ENCODE data around the gene MALRD1. TPM values are rescaled to one million over a fixed set of nuclear protein-coding genes. Genes with fewer than 3 reads are reported as not detected.

Gene MALRD1
- total RNA-seq, 4 donors from 2014 or later: 0.75 to 2.4 (median 0.82) TPM; not detected in 1

DNA sequence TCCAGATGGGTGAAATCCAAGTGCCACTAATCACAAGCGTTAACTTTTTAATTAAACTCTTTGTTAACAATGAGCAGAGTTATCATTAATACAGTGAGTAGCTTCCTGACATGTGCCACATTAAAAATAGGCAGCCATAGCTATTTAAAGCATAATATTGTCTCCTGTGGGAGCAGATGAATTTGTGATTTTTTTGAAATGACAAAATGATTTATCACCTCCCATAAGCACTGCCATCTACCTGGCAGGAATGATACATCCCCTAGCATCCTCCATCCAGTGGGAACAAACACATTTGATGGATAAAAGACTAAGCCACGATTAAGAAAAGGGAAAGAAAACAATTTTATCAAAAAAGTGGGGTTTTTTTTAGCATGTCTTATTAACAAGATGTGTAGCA lies 605.3 kb downstream of the MALRD1 start:
- in situ Hi-C loops (cut with MboI; ENCODE audit: low pct_ligation_motif_present in 1 of 4, low pct_unique_long_range_greater_than_20kb in 1 of 4, low sequenced_read_pairs in 3 of 4): no loop called here
- Histone ChIP-seq H3K36me3 (no peaks in the 10 kb centered on the region), H3K27me3 (no peaks in the 10 kb centered on the region), H3K9me3 (no peaks in the 10 kb centered on the region), H3K4me3 (no peak overlapping the region), H3K27ac (no peak overlapping the region), H3K4me1 (peaks cover 0 to 3% (median 1%) of the 10 kb centered on the region in 4 donors)
- intact Hi-C loops (cut with DNase I; ENCODE audit: low total_unique reads): no loop called here
- TF ChIP-seq CTCF (IDR thresholded peaks at IDR 0.05) (no peak), EP300 (IDR thresholded peaks at IDR 0.05; ENCODE audit: low read depth) (no peak), POLR2AphosphoS5 (IDR thresholded peaks at IDR 0.05) (no peak), POLR2A (IDR thresholded peaks at IDR 0.05) (no peak)
- no peak for DNase-seq
- 68 to 71% methylated on average over 2 of the region's 2 CpGs for WGBS, 2 donors (ENCODE audit: low coverage in 1 of 2)

- Histone ChIP-seq H3K4me1 (peaks cover 0 to 3% (median 1%) of the 10 kb centered on the region in 4 donors), H3K9me3 (no peaks in the 10 kb centered on the region), H3K36me3 (no peaks in the 10 kb centered on the region), H3K27me3 (no peaks in the 10 kb centered on the region), H3K4me3 (no peak overlapping the region), H3K27ac (no peak overlapping the region)
- in situ Hi-C loops (cut with MboI; ENCODE audit: low pct_ligation_motif_present in 1 of 4, low pct_unique_long_range_greater_than_20kb in 1 of 4, low sequenced_read_pairs in 3 of 4) (no loop called here), intact Hi-C loops (cut with DNase I; ENCODE audit: low total_unique reads) (no loop called here)
- DNase-seq: no peak
- TF ChIP-seq EP300 (IDR thresholded peaks at IDR 0.05; ENCODE audit: low read depth): no peak
- TF ChIP-seq CTCF (IDR thresholded peaks at IDR 0.05): no peak
- TF ChIP-seq POLR2AphosphoS5 (IDR thresholded peaks at IDR 0.05): no peak
- no peak for TF ChIP-seq POLR2A (IDR thresholded peaks at IDR 0.05)
- 49% methylated on average over 3 of the region's 3 CpGs for WGBS, 2 donors (ENCODE audit: low coverage in 1 of 2)
These were observed 606.0 kb downstream of the MALRD1 start for GRCh38 chr10:19654576-19654975.

DNA sequence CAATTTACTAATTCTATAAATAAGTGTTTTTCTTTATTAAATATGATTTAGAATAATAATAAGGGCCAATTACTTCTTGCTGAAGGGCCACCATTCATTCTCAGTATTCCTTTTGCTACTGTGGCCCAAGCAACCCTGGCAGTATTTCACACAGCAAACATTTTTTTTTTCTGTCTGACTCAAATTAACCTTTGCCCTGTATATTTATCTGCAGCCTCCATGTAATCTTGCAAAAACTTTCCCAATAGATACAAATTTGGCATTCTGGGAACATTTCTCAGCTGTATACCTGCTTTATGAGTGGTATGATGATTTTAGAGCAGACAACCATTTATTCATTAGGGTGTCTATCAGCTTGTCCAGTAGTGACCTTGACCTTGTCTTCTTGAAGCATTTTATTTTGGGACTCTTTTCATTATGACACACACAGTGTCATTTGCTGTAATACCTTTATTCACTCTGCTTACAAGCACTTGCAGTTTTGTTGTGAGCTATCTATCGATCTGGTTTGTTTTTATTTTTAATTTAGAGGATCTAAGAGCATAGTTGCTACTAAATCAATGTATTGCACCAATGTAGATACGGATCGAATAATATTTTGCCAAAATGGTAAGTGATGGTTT lies 607.9 kb downstream of the MALRD1 start:
- peaks cover 0 to 3% (median 1%) of the 10 kb centered on the region in 4 donors for H3K4me1 ChIP-seq
- H3K36me3 ChIP-seq: no peaks in the 10 kb centered on the region
- intact Hi-C loops (cut with DNase I; ENCODE audit: low total_unique reads) (no loop called here), in situ Hi-C loops (cut with MboI; ENCODE audit: low pct_ligation_motif_present in 1 of 4, low pct_unique_long_range_greater_than_20kb in 1 of 4, low sequenced_read_pairs in 3 of 4) (no loop called here)
- no peaks in the 10 kb centered on the region for H3K27me3 ChIP-seq
- no peaks in the 10 kb centered on the region for H3K9me3 ChIP-seq
- DNase-seq: no peak
- no peak overlapping the region for H3K27ac ChIP-seq
- no peak overlapping the region for H3K4me3 ChIP-seq
- WGBS, 2 donors (ENCODE audit: low coverage in 1 of 2): 92 to 96% methylated on average over 3 of the region's 3 CpGs
- TF ChIP-seq EP300 (IDR thresholded peaks at IDR 0.05; ENCODE audit: low read depth) (no peak), POLR2AphosphoS5 (IDR thresholded peaks at IDR 0.05) (no peak), CTCF (IDR thresholded peaks at IDR 0.05) (no peak), POLR2A (IDR thresholded peaks at IDR 0.05) (no peak)

- no peaks in the 10 kb centered on the region for H3K27me3 ChIP-seq
- peaks cover 0 to 3% (median 1%) of the 10 kb centered on the region in 4 donors for H3K4me1 ChIP-seq
- 33 to 50% methylated on average over 3 of the region's 3 CpGs for WGBS, 2 donors (ENCODE audit: low coverage in 1 of 2)
- DNase-seq: no peak
- in situ Hi-C loops (cut with MboI; ENCODE audit: low pct_ligation_motif_present in 1 of 4, low pct_unique_long_range_greater_than_20kb in 1 of 4, low sequenced_read_pairs in 3 of 4) (no loop called here), intact Hi-C loops (cut with DNase I; ENCODE audit: low total_unique reads) (no loop called here)
- H3K4me3 ChIP-seq: no peak overlapping the region
- no peaks in the 10 kb centered on the region for H3K36me3 ChIP-seq
- H3K9me3 ChIP-seq: no peaks in the 10 kb centered on the region
- H3K27ac ChIP-seq: no peak overlapping the region
- TF ChIP-seq EP300 (IDR thresholded peaks at IDR 0.05; ENCODE audit: low read depth) (no peak), POLR2A (IDR thresholded peaks at IDR 0.05) (no peak), CTCF (IDR thresholded peaks at IDR 0.05) (no peak), POLR2AphosphoS5 (IDR thresholded peaks at IDR 0.05) (no peak)
These were observed 609.5 kb downstream of the MALRD1 start for GRCh38 chr10:19658131-19658530.
